HFFc6 (cell line): ENCODE data around the gene CCDC6. TPM values are rescaled to one million over a fixed set of nuclear protein-coding genes. Genes with fewer than 3 reads are reported as not detected.

Source experiments
- DNase-seq: peaks from one replicate; pipeline ENCODE4 v3.0.0-alpha.2; 2018
- H3K27ac Mint-ChIP-seq: 2 replicates; pipeline ENCODE4 v1.8.0; 2020; ENCODE audit warnings: mild to moderate bottlenecking, mixed read lengths
- H3K27me3 Mint-ChIP-seq: 2 replicates; pipeline ENCODE4 v1.8.0; 2021; ENCODE audit warnings: mild to moderate bottlenecking, moderate library complexity, mixed read lengths; ENCODE audit not compliant: insufficient read depth
- H3K36me3 Mint-ChIP-seq: 2 replicates; pipeline ENCODE4 v1.8.0; 2021; ENCODE audit warnings: low read depth, mixed read lengths
- H3K4me1 Mint-ChIP-seq: 2 replicates; pipeline ENCODE4 v1.8.0; 2020; ENCODE audit warnings: low read depth, mixed read lengths
- H3K4me3 Mint-ChIP-seq: 2 replicates; pipeline ENCODE4 v1.8.0; 2020; ENCODE audit warnings: mild to moderate bottlenecking, moderate library complexity, mixed read lengths
- H3K9me3 Mint-ChIP-seq: 2 replicates; pipeline ENCODE4 v1.8.0; 2020; ENCODE audit warnings: mild to moderate bottlenecking, mixed read lengths
- total RNA-seq, 6 experiments: library from RNA; stranded (reverse); fragmentation: NEBNext Ultra II Directional; extraction: Animal tissue kit (Norgen Biotek cat#: 25700); gene quantifications; 2 replicates in 1 of 6; 3 replicates in 5 of 6; pipeline ENCODE4 v1.2.3, GENCODE V29; 2021
- TF ChIP-seq, protein P1 (sequence below): fragments of 200-600 bp; sonication (generic); IDR thresholded peaks from 2 replicates; pipeline ENCODE4 v1.5.0; 2021; ENCODE audit warnings: antibody characterized with exemption, mild to moderate bottlenecking

The CCDC6 gene
- total RNA-seq, 6 experiments from 2014 or later = 33.0 to 43.0 (median 36.7) TPM

DNA sequence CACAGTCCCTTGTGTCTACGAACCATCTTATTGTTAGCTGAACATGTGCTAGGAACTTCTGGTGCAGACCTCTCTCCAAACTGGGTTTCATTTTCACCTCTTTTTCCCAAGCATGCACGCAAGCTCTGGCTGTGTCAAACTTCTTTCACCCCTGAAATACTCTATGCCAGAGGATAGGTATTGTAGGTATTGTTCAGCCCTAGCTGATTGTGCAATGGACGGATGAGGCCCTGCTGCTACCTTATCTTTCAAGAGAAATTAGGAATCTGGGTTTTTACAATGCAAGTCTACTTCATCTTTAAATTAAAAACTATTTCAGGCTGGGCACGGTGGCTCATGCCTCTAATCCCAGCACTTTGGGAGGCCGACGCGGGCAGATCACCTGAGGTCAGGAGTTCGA, 124.8 kb downstream of the CCDC6 start:
- Mint-ChIP-seq H3K27me3 (peaks cover 3% of the 10 kb centered on the region), H3K36me3 (no peaks in the 10 kb centered on the region), H3K4me1 (no peaks in the 10 kb centered on the region), H3K27ac (no peak overlapping the region), H3K4me3 (no peak overlapping the region), H3K9me3 (peaks cover 5% of the 10 kb centered on the region; the same call in 1 of the 2 replicates)
- DNase-seq = no peak
- TF ChIP-seq, protein P1, sequence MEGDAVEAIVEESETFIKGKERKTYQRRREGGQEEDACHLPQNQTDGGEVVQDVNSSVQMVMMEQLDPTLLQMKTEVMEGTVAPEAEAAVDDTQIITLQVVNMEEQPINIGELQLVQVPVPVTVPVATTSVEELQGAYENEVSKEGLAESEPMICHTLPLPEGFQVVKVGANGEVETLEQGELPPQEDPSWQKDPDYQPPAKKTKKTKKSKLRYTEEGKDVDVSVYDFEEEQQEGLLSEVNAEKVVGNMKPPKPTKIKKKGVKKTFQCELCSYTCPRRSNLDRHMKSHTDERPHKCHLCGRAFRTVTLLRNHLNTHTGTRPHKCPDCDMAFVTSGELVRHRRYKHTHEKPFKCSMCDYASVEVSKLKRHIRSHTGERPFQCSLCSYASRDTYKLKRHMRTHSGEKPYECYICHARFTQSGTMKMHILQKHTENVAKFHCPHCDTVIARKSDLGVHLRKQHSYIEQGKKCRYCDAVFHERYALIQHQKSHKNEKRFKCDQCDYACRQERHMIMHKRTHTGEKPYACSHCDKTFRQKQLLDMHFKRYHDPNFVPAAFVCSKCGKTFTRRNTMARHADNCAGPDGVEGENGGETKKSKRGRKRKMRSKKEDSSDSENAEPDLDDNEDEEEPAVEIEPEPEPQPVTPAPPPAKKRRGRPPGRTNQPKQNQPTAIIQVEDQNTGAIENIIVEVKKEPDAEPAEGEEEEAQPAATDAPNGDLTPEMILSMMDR = no peak

DNA sequence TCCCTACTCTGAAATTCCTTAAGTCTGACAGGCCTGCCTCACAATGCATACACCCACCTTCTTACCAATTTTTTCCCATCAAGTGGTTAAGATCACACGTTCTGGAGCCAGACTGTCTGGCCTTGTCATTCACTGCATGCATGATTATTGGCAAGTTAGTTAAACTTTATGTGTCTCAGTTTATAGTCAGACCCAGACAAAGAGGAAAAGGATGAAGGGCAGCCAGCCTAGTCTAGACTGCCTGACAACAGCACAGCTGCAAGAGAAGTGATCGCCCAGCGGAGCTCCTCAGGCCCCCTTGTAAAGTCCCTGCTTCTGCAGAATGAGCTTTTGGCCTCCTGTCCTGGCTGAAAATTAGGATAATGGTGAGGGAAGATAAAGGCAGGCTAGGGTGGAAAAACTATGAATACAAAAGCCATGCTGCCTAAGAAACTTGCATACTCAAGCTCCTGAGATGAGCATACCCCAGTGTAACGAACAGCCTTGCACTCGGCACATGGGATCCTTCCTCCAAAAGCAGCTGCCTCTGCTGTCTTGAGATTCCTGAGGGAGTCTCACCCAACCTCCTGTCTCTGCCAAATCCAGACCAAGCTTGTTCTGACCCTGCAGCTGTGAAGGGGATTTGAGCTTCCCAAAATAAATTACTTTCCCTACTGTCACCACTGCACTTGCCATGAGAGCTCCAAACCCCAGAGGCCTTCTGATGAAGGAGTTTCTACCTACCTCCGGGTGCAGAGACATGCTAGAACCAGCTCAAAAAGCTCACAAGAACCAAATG, 126.4 kb downstream of the CCDC6 start:
- H3K27ac Mint-ChIP-seq = no peak overlapping the region
- no peaks in the 10 kb centered on the region for H3K4me1 Mint-ChIP-seq
- TF ChIP-seq, protein P1 = no peak
- no peak overlapping the region for H3K4me3 Mint-ChIP-seq
- peaks cover 7% of the 10 kb centered on the region; the same call in 1 of the 2 replicates for H3K9me3 Mint-ChIP-seq
- H3K36me3 Mint-ChIP-seq = no peaks in the 10 kb centered on the region
- no peak for DNase-seq
- peaks cover 5% of the 10 kb centered on the region for H3K27me3 Mint-ChIP-seq

DNA sequence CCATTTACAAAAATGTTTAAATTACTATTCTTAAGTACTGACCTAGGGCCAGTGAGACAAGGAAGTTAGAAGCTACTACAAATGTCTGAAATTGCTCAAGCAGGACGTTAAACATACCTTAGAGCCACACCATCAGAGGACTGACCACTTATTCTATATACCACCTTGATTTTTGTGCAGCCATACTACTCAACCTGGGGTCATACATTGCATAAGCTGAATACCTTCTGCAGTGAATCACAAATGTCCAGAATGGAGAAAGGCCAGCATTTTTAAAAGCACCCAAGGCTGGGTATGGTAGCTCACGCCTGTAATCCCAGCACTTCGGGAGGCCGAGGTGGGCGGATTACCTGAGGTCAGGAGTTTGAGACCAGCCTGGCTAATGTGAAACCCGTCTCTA, 131.9 kb downstream of the CCDC6 start:
- Mint-ChIP-seq H3K27me3 (peaks cover 6% of the 10 kb centered on the region), H3K27ac (no peak overlapping the region), H3K4me1 (no peaks in the 10 kb centered on the region), H3K9me3 (peaks cover 7% of the 10 kb centered on the region; the same call in 1 of the 2 replicates), H3K36me3 (no peaks in the 10 kb centered on the region), H3K4me3 (no peak overlapping the region)
- no peak for DNase-seq
- TF ChIP-seq, protein P1 = no peak

DNA sequence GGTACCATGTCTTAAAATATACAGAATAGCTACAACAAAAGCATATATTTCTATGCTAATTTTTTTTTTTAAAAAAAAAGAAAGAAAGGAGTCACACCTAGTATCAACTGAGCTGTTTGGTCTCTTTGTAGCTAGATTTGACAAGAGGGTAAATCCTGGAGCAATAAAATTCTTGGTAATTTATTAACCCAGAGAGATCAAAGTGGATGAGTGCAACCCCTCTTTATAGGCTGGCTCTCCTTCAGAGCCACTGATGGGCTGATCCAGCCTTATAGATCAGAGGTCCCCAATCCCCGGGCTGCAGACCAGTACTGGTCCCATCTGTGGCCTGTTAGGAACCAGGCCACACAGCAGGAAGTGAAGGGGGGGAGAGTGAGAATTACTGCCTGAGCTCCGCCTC, 133.3 kb downstream of the CCDC6 start:
- no peak overlapping the region for H3K27ac Mint-ChIP-seq
- no peak overlapping the region for H3K4me3 Mint-ChIP-seq
- no peak for DNase-seq
- peaks cover 7% of the 10 kb centered on the region; the same call in 1 of the 2 replicates for H3K9me3 Mint-ChIP-seq
- no peaks in the 10 kb centered on the region for H3K36me3 Mint-ChIP-seq
- TF ChIP-seq, protein P1 = no peak
- H3K4me1 Mint-ChIP-seq = no peaks in the 10 kb centered on the region
- H3K27me3 Mint-ChIP-seq = peaks cover 6% of the 10 kb centered on the region

DNA sequence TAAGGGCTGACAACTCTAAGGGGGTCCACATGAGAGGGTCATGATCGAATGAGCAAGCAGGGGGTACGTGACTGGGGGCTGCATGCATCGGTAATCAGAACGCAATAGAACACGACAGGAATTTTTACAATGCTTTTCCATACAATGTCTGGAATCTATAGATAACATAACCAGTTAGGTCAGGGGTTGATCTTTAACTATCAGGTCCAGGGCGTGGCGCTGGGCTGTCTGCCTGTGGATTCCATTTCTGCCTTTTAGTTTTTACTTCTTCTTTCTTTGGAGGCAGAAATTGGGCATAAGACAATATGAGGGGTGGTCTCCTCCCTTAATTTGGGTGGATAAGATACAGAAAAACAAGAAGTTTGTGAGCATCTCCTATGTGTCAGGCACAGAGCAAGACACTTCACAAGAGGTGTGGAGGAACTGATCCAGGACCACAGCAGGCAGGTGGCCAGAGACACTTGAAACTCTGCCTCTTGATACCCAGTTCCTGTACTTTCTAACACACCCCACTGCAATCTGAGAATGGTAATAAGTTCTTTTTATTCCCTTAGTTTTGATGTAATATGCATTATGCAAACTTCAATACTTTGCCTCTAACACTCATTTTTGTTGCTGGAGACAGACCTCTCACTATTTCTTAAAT, 135.1 kb downstream of the CCDC6 start:
- no peak for DNase-seq
- Mint-ChIP-seq H3K36me3 (no peaks in the 10 kb centered on the region), H3K27me3 (peaks cover 2% of the 10 kb centered on the region), H3K4me3 (no peak overlapping the region), H3K9me3 (no peaks in the 10 kb centered on the region; the same call in 1 of the 2 replicates), H3K27ac (no peak overlapping the region), H3K4me1 (no peaks in the 10 kb centered on the region)
- TF ChIP-seq, protein P1 = no peak
